T follicular helper cell (primary cell): ENCODE data around the gene SLC25A25.
A peak's percentile ranks its signal among the peaks of the same experiment; 100 is the strongest.
"Not testable (repeated sequence)": the region's sequence is repeated elsewhere in the genome, so short reads cannot be mapped to it uniquely, and the experiment has no call there.

ENCODE experiments used
- DNase-seq: peaks from one replicate; pipeline ENCODE4 v3.0.0-alpha.2; 2020; ENCODE audit warnings: low read depth

SLC25A25 gene

GRCh38 chr9:128109050-128109709 lies 41.1 kb downstream of the SLC25A25 start:
- DNase-seq = no peak

GRCh38 chr9:128111726-128112125 lies 43.7 kb downstream of the SLC25A25 start:
- DNase-seq = not testable (repeated sequence)

DNA sequence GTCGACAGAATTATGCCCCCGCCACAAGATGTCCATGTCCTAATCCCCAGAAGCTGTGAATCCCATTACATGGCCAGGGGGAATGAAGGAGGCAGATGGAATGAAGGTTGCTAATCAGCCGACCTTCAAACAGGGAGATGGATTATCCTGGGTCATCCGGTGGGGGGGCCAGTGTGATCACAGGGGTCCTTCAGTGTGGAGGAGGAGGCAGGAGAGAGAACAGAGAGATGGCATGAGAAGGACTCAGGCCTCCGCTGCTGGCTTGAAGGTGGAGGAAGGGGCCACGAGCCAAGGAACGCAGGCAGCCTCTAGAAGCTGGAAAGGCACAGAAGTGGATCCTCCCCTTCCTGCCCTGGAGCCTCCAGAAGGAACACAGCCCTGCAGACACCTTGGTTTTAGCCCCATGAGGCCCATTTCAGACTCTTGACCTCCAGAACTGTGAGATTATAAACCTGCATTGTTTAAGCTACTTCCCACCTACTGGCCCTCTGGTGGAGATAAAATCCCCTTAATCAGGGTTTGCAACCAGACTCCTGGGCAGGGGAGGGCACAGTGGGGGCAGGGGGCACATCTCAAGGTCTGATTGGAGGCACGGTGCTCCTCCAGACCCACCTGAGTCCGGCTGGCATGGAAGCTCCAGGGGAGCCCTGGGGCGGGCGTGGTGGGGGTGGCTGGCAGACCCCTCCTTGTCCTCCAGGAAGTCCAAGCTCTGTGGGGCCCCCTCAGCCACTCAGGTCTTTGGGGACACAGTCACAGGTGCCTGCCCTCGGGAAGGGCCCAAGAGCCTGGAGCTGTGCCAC lies 45.7 kb downstream of the SLC25A25 start:
- no peak for DNase-seq

GRCh38 chr9:128114326-128115186 lies 46.5 kb downstream of the SLC25A25 start:
- DNase-seq = no peak

GRCh38 chr9:128115187-128116103 lies 47.4 kb downstream of the SLC25A25 start:
- no peak for DNase-seq

DNA sequence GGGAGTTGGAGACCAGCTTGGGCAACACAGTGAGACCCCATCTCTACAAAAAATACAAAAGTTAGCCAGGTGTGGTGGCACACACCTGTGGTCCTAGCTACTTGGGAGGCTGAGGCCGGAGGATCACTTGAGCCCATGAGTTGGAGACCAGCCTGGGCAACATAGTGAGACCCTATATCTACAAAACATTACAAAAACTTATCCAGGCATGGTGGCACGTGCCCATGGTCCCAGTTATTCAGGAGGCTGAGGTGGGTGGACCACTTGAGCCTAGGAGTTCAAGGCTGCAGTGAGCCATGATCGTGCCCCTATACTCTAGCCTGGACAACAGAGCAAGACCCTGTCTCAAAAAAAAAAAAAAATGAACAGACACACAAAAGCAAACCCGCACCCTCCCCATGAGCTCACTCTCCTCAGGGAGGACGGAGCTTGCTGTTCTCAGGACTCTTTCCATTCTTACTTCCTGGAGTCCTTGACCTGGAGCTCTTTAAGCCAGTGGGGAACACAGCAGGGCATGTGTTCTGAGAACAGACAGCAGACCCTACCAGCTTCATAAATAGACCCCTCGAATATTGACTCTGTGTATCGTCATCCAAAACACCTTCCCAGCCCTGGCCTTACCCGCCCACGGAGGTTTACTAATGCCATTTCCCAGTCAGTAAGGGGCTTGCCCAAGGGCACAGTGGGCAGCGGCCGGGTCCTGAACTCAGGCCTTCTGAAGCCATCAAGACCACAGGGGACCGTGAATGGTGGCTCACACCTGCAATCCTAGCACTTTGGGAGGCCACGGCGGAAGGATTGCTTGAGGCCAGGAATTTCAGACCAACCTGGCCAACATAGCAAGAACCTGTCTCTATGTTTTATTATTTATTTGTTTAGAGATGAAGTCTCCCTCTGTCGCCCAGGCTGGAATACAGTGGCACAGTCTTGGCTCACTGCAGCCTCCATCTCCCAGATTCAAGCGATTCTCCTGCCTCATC lies 48.4 kb downstream of the SLC25A25 start:
- no peak for DNase-seq

GRCh38 chr9:128117613-128118471 lies 49.8 kb downstream of the SLC25A25 start:
- DNase-seq = peak; percentile 93

DNA sequence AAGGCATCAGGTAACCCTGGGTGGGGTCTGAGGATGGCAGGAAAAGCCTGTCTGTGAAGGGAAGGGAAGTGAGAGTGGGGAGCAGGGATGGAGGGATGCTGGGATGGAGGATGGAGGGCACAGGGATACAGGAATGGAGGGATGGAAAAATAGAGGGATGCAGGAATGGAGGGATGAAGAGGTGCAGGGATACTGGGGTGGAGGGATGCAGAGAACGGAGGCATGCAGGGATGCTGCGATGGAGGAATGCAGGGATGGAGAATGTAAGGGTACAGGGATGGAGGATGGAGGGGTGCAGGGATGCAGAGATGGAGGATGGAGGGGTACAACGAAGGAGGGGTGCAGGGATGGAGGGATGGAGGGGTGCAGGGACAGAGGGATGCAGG lies 50.4 kb downstream of the SLC25A25 start:
- no peak for DNase-seq

GRCh38 chr9:128118971-128119665 lies 51.1 kb downstream of the SLC25A25 start:
- no peak for DNase-seq

DNA sequence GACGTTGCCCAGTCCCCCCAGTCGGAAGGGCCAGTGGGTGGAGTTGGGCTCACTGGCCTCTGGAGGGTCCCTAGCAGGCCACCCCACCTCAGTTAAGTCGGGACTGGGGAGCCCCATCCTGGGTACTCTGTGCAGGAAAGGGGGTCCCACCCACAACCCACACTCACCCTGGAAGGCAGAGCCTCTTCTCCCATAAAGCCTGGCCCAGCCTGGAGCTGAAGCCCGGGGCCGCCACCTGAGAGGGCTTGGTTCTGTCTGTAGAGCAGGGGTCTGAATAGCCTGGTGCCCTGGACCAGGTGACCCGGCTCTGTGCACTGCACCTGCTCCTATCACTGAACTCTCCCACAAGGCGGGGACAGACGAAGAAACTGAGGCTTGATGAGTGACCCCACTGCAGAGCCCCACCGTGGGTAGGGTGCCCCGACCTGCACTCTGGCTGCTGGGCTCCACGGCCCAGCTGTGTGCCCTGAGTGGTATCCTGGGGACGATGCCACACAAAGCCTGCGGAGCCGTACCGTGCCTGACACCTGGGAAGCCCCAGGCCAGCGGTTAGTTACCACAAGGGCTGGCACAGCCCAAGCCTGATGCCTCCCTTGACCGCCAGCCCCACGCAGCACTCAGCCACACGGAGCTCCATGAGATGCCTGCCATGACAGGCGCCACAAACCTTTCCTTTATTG lies 52.2 kb downstream of the SLC25A25 start:
- DNase-seq = no peak

- no peak for DNase-seq
These were observed 52.9 kb downstream of the SLC25A25 start for GRCh38 chr9:128120741-128121465.

DNA sequence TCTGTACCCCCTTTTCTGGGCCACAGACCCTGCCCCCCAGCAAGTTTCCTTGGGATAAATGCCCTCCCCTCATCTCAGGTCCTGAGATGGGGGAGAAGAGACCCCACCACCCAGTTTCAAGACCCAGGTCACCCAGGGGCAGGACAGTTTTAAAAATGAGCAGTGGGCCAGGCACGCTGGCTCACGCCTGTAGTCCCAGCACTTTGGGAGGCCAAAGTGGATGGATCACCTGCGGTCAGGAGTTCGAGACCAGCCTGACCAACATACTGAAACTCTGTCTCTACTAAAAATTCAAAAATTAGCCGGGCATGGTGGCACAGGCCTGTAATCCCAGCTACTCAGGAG lies 53.4 kb downstream of the SLC25A25 start:
- DNase-seq = no peak

GRCh38 chr9:128121924-128122808 lies 54.1 kb downstream of the SLC25A25 start:
- no peak for DNase-seq

- no peak for DNase-seq
These were observed 54.8 kb downstream of the SLC25A25 start for GRCh38 chr9:128122809-128123175.

DNA sequence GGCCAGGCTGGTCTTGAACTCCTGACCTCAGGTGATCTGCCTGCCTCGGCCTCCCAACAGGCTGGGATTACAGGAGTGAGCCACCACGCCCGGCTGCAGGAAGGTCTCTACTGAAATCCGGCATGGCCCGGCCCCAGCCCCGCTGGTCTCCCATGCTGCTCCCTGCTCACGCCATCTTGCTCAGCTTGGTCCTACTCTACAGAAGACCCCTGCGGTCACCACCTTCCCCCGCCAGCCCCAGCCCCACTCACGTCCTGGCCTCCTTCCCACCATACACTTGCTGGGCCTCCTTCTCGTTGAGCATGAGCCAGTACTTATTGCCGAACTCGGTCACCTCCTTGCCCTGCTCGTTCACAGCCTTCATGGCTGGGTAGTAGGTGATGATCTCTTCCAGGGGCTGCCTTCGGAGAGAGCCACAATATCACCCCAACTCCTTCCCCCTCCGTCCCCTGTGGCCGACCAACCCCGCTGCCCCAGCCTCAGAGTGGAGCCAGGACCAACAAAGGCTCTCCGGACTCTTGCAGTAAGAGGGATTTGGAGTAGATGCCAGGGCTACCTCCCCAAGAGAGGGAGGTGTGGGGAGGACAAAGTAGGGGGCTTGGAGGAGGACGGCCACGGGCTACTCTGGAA lies 55.5 kb downstream of the SLC25A25 start:
- DNase-seq = no peak

GRCh38 chr9:128124451-128124850 lies 56.4 kb downstream of the SLC25A25 start:
- DNase-seq = no peak
